HG02678 (cell line): ENCODE data around the gene IFIT5.
"Not testable (repeated sequence)": the region's sequence is repeated elsewhere in the genome, so short reads cannot be mapped to it uniquely, and the experiment has no call there.

Experiments
- ATAC-seq: cut with Tn5 transposase; IDR thresholded peaks from one replicate; pipeline ENCODE4 v1.9.1; 2021; ENCODE audit warnings: mild to moderate bottlenecking, moderate library complexity; ENCODE audit not compliant: unreplicated experiment

Gene IFIT5

DNA sequence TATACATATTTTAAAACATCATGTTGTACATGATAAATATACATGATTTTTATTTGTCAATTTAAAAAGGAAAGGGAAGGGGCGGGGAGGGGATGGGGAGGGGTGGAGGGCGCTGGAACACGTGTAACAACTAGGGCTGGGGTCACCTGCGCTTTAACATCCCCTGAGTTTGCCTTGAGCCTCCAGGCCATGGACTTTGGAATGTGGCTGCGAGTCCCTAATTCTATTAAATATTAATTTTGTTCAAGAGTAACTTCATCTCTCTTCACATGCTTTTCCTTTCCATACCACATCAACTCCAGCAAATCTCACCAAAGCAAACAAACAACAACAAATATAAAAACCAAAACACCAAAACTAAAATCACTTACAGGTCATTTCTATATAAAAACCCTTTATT lies 10.6 kb downstream of the IFIT5 start:
- no peak for ATAC-seq

DNA sequence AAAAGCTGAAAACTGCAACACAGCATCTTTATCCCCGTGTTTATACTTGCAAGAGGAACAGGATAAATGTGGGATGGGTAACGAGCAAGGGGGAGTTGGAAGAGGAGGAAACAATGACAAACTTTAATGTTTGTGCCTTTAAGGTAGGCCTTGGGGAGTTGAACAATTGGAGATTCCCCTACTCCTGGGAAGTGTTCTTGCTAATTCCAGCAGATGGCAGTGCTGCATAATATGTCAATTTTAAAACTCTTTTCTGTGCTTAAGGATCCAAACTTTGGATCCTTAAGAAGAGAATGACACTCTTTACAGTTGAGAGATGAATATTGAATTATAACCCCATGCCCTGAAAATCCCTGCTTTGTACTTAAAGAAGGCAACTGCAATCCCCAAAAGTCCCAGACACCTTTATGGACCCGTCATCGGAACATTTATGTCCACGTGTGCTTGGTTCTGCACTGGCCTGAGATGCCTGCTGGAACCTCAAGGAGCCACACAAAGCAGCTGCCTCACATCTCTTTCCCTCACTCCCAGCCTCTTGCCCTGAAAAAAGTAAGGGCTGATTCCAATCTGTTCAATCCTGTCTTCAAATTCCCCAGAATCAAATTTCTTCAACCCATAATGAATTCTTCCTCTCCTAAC lies 12.0 kb downstream of the IFIT5 start:
- ATAC-seq: no peak

DNA sequence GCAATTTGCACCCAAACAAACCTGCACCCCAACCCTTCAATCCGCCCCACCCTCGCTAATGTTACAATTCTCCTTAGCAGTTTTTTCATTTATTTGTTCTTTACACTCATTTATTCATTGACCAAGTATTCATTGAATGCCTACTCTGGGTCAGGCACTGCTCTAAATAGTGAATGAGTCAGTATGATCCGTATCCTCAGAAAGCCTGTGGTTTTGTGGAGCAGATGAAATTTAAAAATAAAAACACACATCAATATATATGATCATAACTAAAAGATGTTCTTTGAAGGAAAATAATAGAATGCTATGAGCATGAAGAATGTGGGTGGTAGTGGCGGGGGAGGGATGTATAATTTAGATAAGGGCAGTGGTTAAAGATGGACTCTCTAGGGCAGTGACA lies 13.3 kb downstream of the IFIT5 start:
- no peak for ATAC-seq

DNA sequence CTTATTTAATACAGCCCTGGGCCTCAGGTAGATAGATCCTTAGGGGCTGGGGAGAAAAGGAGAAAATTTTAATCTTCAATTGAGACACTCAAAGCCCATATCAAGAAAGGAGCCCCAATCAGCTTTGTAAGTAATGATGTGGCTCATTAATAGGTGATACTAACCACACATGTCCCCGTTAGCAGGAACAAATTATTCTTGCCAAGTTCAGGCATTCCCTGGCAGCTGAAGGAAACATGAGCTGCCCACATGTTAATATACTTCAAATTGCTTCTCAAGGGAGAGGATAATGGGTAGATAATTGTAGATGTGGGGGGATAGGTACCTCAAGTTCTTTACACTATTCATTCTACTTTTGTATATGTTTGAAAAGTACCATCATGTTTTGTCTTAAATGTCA lies 14.5 kb downstream of the IFIT5 start:
- ATAC-seq: no peak

GRCh38 chr10:89431977-89432376 lies 17.6 kb downstream of the IFIT5 start:
- no peak for ATAC-seq

DNA sequence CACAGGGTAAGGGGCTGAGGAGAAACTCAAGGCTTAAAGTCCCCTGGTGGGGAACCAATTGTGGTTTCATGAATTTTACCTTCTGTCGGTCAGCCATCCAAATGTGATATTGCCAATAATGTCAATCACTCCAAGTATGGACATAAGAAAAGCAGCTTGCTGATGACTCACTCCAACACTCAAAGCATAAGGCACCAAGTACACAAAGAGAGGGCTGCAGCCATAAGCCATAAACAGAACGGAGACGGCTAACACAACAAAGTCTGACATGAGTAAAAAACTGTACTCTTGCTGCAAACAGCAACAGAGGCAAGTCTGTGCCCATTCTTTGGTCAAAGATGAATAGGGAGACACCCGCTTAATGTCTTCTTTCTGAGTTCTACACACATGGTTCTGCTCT lies 24.2 kb downstream of the IFIT5 start:
- no peak for ATAC-seq

GRCh38 chr10:89440226-89441009 lies 26.1 kb downstream of the IFIT5 start:
- ATAC-seq: no peak

DNA sequence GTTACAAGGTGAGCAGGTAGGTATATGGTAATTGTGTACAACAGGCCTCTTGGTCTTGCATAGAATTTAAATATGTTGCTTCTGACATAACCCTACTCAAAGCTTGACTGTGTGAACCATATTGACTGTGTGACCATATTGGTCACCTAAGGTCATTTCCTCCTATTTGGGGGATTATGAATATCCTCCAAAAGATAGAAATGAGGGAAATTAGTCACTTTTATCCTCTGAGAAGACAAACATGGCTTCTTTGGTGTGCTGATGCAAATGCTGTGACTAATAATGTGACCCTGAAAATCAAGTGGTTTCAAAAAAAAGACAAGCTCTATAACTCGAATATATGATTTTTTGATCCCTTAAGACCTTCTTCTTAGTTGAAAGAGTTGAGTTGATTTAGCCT lies 27.9 kb downstream of the IFIT5 start:
- no peak for ATAC-seq

DNA sequence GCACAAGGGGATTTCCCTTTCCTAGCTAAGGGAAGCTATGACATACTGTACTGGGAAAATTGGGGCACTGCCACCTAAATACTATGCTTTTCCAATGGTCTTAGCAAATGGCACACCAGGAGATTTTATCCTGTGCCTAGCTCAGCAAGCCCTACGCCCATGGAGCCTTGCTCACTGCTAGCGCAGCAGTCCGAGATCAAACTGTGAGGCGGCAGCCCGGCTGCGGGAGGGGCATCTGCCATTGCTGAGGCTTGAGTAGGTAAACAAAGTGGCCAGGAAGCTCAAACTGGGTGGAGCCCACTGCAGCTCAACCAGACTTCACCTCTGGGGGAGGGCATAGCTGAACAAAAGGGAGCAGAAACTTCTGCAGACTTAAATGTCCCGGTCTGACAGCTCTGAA lies 30.5 kb downstream of the IFIT5 start:
- ATAC-seq: not testable (repeated sequence)

GRCh38 chr10:89450901-89451300 lies 36.5 kb downstream of the IFIT5 start:
- no peak for ATAC-seq

DNA sequence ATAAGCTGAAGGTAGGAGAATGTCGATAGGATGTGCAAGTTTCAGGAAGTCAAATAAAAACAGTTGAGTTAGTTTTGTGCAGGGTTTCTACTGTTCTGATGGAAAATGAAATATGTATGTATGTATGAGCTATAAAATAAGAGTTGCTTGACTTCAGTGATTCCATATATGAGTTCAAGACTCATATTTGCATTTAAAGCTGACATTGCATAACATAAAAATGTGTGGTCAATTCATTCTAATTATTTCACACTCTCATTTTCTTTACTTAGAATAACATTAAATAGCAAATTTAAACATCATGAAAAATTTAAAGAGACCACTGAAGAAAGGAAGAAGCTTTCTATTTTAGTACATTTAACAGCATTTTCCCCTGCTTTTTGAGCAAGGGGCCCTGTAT lies 37.8 kb downstream of the IFIT5 start:
- no peak for ATAC-seq

GRCh38 chr10:89454561-89455347 lies 40.4 kb downstream of the IFIT5 start:
- no peak for ATAC-seq

- no peak for ATAC-seq
These were observed 43.9 kb downstream of the IFIT5 start for GRCh38 chr10:89458291-89458690.

DNA sequence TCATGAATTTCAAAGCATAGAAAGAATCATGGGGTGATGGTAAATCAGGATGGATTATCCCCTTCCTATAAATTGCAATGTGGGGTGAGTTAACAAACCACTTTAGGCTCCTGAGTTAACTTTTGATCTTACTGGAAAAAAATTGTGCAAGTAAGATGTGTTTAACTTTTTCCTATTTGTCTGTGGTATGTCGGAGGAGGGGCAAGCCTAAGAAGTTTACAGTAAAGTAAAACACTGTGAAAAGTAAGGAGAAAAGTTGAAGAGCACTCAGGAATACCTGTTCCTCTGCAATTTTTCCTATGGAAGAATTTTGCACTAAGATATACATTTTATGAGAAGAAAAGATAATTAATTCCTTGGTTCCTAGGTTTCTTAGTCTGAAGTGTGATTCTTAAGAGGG lies 44.4 kb downstream of the IFIT5 start:
- ATAC-seq: no peak

GRCh38 chr10:89463846-89464537 lies 49.6 kb downstream of the IFIT5 start:
- no peak for ATAC-seq

DNA sequence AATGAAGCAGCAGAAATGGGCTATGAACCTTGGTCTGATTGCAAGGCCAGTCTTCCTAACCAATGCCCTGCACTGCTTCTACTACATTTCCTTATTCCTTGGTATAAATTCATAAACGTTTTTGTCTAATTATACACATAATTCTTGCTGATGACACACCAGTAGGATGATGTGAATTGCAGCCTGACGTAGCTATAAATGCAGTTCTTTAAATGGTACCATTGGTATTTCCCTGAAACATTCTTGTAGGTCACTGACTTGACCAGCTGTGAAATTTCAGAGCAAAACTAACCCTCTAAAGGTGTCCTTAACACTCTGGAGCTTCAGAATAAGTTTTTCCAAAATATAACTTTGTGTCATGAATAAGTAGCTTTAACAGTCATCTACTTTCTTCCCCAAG lies 50.8 kb downstream of the IFIT5 start:
- no peak for ATAC-seq

DNA sequence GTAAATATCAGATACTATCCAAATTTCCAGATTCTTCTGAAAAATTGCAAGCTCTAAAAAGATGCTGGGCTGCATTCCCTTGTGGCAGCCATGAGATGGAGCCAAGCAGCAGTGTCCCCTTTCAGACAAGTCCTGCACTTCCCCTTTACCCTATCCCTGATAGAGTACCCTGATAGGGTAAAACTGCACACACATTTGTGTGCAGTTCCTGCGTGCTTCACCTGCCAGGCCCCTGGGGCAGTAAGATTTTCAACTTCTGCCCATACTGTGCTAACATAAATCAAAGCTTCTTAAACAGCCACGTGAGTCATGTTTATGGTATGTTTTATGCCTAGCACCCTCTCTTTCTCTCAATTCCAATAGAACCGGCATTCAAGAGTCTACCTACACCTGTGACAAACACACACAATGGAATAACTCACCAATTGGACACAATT lies 52.2 kb downstream of the IFIT5 start:
- ATAC-seq: no peak

DNA sequence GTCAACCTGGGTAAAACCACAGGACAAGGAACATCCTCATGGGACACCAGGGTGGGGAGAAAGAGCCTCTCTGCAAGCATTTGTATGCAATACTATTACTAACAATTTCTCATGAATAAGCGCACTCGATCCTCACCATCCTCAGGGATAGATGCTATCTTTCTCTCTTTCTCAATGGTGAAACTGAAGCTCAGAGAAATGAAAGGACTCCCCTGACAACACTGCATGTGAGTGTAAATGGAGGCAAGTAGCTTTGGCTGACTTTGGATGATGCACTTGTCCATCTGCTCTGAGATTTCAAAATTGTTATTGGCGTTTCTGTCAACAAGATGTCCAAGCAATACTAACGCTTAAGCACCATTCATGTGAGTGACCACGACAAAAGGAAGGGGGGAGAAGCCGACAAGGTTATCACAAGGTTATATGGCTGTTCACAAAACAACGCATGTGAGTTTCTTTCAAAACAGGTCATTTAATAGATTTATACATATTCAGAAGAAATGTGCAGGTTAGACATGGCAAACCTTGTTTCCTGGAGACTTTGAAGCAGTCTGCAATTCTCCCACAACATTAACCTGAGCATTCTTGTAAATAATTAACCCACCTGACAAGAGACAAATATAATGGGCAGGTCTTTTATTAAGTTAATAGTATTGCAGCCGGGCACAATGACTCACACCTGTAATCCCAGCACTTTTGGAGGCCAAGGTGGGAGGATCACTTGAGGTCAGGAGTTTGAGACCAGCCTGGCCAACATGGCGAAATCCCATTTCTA lies 54.0 kb downstream of the IFIT5 start:
- no peak for ATAC-seq

GRCh38 chr10:89469517-89469916 lies 55.1 kb downstream of the IFIT5 start:
- no peak for ATAC-seq
